NCI-H187 treated with DMSO at 0.1 percent for 48 hours (cell line): ENCODE measurements around the gene APLF.
"Not testable (repeated sequence)": the region's sequence is repeated elsewhere in the genome, so short reads cannot be mapped to it uniquely, and the experiment has no call there.

ENCODE experiments used
- DNase-seq: peaks from one replicate; lab custom pipeline; 2025; lab: John Stamatoyannopoulos, UW

APLF gene

DNA sequence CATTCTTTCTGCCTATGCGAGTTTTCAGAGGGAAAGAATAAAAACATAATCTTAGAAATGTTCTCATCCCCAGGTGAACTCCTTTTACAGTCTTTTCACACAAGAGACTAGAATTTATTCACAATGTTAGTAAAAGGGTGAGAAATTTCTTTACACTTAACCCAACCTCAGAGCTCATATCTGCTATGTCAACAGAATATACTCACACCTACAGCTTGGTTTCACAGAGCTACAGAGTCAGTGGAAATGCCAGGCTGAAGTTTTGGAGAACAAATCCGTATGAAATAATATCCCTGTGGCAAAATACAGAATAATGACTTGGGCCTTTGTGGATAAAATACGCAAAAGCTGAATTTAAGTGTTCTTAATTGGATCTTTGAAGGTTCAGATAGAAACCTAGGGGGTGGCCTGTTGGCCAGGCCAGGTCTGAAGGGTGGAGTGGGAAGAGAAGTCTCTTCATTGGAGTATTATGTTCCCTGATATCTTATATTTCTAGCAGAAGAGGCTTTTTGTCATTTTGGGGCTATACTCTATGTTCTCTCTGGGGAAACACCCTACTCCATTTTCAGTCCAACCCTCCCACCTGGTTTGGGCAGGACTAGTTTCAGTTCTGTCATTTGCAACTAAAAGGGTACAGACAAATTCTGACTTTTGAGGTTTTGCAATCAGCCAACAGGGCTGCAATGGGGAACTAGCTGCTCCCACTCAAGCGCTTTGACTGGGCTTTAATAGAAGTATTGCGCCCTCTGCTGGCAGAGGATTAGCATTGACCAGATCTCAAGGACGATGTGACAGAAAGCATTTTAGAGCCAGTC is 26.0 kb upstream of the APLF start:
- peak; percentile 61 for DNase-seq

DNA sequence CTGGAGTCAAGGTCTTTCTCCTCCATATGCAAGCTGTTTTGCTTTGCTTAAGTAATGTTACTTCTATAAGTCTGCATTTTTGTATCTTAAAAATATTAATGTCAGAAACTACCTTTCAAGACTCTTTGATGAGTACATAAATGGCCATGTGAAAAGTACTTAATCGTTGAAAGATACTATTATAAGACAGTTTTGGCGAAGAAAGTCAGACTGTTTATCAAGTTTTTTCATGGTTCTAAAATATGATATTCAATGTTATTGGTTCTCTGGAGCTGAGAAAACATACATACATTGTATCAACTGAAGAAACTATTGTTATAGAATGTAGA is 25.4 kb upstream of the APLF start:
- DNase-seq = no peak

DNA sequence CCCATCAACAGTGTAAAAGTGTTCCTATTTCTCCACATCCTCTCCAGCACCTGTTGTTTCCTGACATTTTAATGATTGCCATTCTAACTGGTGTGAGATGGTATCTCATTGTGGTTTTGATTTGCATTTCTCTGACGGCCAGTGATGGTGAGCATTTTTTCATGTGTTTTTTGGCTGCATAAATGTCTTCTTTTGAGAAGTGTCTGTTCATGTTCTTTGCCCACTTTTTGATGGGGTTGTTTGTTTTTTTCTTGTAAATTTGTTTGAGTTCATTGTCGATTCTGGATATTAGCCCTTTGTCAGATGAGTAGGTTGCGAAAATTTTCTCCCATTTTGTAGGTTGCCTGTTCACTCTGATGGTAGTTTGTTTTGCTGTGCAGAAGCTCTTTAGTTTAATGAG is 21.0 kb upstream of the APLF start:
- DNase-seq = not testable (repeated sequence)

DNA sequence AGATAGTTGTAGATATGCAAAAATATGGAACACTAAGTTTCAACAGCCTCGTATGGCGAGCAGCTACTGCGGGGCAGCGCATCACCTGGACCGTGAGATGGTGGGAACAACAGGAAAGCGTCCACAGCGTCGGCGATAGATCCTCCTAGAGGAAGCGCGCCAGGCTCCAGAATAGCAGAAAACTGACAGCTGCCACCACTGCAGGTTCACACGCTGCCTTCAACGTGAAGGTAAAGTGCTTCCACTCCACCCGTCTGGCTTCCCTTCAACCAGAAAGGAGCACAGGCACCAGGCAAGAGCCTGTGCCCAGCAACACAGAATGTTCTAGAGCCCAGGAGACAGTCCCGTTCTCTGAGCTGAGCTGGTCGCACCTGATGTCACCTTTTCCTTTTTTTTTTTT is 20.3 kb upstream of the APLF start:
- DNase-seq = no peak

GRCh38 chr2:68448671-68449653 is 18.4 kb upstream of the APLF start:
- no peak for DNase-seq

- no peak for DNase-seq
These were observed 15.1 kb upstream of the APLF start for GRCh38 chr2:68452158-68452900.

DNA sequence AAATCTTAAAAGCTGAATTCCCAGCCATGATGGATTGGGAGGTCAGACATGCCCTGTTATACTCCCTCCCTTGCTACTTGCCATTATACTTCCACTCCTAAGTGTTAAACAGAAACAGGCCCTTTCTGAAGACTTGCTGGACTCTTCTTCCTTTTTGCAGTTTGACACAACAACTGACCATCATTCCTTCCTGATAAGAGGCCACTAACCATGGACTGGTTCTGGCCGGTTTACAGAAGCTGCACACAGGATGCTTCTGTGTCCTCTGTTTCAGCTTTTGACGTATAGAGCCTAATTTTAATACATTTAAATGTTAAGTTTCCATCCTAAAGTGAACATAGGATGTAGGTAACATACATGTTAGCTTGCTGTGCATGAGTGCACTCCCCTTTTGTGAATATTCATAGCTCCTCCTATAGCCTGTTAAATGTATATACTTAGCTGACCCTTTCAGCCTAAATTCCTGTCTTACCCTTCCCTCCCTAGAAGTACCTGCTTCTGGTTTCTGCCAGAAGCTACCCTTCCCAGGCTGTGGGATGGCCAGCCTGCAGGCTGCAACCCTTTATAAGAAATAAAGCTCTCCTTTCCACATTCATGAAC is 13.5 kb upstream of the APLF start:
- no peak for DNase-seq

DNA sequence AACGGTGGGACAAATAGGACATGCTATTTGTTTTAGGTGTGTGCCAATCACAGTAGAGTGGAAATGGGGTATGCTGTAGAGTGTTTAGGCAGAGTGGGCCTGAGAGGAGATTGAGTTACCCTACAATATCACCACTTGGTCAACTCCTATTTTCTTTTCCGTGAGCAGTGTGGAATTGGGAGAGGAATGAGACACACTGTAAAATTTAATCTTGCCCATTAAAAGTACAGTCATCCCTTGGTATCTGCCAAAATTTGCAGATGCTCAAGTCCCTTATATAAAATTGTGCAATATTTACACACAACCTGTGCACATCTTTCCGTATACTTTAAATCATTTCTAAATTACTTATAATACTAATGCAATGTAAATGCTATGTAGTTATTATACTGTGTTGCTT is 12.7 kb upstream of the APLF start:
- DNase-seq = no peak

GRCh38 chr2:68456198-68456597 is 11.2 kb upstream of the APLF start:
- DNase-seq = no peak

GRCh38 chr2:68458981-68459380 is 8.4 kb upstream of the APLF start:
- no peak for DNase-seq

DNA sequence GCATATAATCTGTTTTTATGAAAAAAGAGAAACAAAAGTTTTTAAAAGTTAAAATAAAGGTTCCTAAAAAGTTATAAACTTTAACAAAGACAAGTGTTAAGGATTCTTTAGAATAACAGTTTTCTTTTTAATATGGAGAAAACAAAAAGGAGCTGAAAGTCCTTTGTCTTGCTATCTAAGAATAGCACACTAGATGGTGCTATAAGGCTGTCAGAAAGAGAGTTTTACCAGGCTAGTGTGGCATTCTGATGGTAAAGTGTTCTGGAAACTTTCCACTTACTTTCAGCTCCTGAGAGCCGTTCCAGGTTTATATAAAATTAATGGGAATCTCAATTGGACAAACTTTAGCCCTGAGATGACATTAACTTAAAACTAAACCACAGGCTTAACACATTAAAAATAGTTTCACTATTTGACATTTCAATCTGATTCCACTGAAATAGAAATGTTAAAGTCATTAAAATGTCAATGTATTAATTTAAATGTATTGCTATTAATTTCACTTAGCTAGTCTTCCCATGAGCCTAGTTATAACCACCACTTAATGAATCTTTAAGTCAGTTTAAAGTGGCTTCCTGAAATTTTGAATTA is 4.0 kb upstream of the APLF start:
- no peak for DNase-seq

DNA sequence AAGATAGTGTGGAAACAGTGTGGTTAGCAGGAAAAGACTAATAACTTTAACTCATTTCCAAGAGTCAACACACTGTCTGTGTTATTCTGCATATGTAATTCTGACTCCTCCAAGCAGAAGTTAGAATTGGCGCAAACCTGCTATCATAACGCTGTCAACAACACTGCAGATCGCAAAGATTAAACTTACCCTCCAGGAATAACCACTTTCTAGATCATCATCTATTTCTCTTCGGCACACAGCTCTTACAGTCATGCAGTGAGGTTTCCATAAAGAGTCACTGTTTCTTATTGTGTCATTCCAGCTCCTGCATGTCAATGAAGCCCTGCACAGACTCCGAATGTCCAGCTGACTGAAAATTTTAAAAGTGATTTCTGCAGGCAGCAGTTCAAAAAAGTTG is 2.7 kb upstream of the APLF start:
- DNase-seq = no peak

- DNase-seq = no peak
These were observed 2.1 kb upstream of the APLF start for GRCh38 chr2:68465081-68465916.

- DNase-seq = no peak
These were observed 1.0 kb upstream of the APLF start for GRCh38 chr2:68466361-68466777.

DNA sequence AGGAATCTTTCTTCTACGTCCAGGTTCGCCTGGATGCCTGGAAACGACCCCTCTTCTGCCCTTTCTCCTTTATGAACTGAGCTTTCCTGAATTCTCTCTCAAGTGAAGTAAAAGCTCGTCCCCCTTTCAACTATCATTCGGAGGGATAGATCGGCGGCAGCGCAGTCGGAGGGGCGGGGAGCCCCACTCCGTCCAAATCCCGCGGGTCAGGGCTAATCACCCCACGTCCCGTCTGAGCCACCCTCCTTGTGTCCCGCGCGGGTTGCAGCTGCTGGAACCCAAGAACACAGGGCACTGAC is 658 bp upstream of the APLF start:
- no peak for DNase-seq

DNA sequence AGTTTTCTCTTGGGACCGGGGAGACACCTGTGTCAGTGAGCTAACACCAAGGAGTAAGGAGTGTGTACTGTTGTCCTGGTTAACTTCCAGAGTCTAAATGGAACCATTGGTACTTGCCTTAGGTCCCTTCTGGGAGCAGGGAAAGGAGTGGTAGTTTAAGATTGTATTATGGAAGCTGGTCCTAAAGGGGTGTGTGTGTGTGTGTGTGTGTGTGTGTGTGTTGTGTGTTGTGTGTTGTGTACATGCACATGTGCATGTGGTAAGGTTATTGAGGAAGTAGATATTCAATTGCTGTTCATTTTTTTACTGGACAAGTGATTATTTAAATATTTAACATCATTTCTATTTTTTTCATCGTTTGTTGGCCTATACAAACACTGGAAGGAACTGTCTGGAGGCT is 1.4 kb downstream of the APLF start:
- no peak for DNase-seq

- DNase-seq = no peak
These were observed 2.5 kb downstream of the APLF start for GRCh38 chr2:68469935-68470334.

DNA sequence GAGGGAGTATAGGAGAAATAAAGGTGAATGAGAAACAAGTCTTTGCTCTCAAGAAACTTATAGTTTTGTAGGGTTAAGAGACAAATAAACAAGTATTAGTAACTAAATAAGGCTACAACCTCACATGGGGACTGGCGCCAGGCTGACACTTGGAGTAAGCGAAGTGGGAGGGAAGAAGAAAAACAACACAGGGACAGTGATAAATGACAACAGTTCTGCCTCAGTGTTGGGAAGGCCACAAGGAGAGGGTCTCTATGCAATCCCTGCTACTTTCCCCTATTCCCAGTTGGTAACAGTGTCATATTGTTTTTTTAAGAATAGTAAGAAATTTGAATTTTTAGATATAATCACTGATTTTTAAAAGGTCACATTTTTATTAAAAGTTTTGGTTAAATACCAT is 4.0 kb downstream of the APLF start:
- no peak for DNase-seq

GRCh38 chr2:68472796-68473414 is 5.5 kb downstream of the APLF start:
- DNase-seq = no peak

DNA sequence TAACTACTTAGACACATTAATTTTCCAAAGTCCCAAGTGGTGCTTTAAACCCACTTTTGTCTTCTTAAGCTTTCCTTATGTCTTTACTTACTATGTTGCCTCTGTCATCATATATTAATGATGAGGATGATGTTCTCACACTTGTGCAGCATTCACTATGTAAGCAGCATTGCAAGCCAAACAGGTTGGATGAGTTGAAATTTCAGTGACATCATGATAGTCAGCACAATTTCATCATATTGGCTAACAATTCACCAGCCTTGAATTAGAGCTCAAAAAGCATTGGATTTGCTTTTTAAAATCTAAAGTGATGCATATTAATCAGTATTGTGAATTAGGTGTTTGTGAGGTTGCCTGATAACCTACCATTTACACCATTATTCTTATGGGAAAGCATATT is 7.7 kb downstream of the APLF start:
- DNase-seq = no peak

GRCh38 chr2:68475576-68475975 is 8.2 kb downstream of the APLF start:
- no peak for DNase-seq
